NCI-H1694 treated with DMSO at 0.1 percent for 48 hours (cell line): Measurements from ENCODE around the gene SYCN.
"Not testable (repeated sequence)": the region's sequence is repeated elsewhere in the genome, so short reads cannot be mapped to it uniquely, and the experiment has no call there.

Experiments used
- DNase-seq: peaks from one replicate; lab custom pipeline; 2025; lab: John Stamatoyannopoulos, UW

SYCN gene

DNA sequence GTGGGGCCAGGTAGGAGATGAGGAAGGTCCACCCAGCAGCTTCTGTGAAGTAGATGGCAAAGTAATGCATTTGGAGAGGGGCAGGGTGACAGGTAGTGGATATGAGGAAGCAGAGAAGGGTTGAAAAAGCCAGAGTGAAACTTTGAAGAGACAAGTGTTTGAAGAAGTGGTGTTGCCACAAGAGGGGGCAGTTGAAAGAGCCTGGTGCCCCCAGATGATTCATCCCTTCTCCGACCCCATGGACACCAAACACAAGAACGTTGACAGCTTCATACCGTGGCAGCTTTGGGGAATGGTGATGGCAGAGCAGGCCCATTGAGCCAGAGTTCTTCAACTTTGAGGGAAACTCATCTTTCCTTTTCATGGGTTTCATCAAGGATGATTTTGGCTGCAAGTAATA lies 20.8 kb upstream of the SYCN start:
- no peak for DNase-seq

DNA sequence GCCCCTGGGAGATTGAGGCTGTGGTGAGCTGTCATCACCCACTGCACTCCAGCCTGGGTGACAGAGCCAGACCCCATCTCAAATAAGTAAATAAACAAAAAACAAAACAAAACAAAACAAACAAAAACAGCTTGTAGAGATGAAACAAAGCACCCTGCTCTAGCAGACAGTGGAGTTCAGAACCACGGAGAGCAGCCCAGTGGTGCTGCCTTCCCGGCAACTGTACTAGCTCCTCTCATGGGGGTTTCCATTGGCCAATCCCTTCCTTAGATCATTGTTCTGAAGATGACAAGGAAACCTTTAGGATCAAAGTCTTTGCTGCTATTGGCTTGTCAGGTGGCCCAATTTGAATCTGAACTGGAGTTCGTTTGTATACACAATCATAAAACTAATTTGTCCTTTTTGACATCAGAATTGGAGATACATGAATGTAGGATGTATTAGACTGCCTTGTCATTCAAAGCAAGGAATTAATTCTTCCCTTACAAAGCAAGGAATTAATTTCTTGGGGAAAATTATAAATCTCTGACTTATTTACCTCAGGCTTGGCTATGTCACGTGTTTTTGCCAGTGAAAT lies 19.7 kb upstream of the SYCN start:
- no peak for DNase-seq

DNA sequence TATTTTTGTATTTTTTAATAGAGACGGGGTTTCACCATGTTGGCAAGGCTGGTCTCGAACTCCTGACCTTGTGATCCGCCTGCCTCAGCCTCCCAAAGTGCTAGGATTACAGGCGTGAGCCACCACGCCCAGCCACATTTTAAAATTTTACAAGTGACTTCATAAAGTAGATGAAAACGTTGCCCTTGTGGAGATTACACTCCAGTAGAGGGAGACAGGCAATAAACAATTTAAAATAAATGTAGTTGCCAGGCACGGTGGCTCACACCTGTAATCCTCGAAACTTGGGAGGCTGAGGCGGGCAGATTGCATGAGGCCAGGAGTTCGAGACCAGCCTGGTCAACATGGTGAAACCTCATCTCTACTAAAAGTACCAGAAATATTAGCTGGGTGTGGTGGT lies 15.0 kb upstream of the SYCN start:
- DNase-seq = not testable (repeated sequence)

DNA sequence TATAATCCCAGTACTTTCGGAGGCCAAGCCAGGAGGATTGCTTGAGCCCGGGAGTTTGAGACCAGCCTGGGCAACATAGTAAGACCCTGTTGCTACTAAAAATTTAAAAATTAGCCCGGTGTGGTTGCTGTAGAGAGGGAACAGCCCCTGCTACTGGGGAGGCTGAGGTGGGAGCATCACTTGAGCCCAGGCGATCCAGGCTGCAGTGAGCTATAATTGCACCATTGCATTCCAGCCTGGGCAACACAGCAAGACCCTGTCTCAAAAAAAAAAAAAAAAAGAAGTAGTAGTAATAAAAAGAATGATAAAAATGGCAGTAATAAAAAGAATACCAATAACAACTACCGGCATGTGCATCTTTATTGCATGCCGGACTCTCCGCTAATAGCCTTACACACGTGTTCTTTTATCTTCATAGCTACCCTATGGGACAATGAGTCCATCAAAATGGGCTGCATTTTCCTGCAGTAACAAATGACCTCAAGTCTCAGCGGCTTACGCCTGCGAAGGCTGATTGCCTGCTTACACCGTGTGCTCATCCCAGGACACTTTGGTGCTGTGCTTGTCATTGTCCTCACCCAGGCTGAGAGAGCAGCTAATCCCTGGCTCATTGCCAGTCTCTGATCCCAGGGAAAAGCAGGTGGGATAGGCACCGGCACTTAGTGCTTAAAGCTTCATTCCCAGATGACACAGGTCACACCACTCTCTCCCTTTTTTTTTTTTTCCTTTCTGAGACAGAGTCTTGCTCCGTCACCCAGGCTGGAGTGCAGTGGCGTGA lies 14.4 kb upstream of the SYCN start:
- no peak for DNase-seq

DNA sequence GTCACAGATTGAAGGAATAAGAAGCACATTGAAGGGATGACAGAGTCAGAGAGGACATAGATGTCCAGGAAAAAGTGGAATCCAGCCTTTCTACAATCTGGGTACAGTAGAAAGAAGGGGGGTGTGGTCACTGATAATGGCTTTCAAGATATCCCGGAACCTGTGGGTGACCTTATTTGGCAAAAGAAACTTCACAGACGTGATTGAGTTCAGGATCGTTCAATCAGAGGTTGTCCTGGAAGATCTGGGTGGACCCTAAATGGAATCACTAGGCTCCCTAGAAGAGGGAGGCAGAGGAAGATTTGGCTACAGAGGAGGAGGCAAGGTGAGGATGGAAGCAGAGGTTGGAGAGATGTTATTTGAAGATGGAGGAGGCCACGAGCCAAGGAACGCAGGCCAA lies 13.0 kb upstream of the SYCN start:
- no peak for DNase-seq

DNA sequence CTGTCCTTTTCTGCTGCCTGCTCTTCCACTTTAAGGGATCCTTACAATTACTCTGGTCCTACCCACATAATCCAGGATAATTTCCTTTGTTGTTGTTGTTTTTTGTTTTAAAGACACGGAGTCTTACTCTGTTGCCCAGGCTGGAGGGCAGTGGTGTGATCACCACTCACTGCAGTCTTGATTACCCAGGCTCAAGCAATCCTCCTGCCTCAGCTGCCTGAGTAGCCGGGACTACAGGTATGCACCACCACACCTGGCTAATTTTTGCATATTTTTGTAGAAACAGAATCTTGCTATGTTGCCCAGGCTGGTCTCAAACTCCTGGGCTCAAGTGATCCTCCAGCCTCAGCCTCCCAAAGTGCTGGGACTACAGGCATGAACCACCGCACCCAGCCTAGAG lies 11.3 kb upstream of the SYCN start:
- not testable (repeated sequence) for DNase-seq

DNA sequence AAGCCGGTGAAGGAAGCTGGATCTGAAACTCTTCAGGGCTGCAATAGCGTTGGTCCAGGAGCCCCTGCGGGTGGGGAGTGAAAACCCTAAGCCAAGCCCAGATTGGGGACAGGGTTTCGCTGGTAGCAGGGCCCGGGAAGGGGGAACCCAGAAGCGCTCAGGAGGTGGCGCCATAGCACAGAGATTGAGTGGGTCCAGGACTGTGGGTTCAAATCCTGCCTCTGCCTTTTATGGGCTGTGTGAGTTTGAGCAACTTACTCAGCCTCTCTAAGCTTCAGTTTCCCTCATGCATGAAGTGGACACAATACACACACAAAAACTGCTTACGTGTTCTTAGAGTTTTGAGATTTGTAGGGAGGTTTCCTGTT lies 8.3 kb upstream of the SYCN start:
- DNase-seq = peak; percentile 3

DNA sequence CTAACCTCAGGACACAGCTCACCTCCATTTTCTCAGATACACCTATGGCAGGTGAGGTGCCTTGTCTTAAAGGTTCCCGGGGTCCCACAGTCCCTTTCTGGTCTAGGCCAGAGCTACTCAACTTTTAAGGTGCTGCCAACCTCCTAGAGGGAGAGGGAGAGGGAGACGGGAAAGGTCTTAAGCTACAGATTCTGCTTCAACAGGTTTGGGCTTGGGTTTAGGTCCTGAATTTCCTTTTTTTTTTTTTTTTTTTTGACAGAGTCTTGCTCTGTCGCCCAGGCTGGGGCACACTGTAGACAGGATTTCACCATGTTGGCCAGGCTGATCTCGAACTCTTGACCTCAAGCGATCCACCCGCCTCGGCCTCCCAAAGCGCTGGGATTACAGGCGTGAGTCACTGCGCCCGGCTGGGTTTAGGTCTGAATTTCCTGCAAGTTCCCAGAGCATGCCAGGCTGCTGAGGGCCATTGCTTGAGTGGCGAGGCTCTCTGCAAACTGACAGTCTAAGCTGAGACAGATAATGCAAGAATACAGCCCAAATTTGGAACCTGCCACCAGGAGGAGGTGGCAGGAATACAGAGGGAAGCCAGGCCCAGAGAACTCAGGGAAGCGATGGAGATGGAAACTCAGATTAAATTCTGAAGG lies 7.8 kb upstream of the SYCN start:
- no peak for DNase-seq

DNA sequence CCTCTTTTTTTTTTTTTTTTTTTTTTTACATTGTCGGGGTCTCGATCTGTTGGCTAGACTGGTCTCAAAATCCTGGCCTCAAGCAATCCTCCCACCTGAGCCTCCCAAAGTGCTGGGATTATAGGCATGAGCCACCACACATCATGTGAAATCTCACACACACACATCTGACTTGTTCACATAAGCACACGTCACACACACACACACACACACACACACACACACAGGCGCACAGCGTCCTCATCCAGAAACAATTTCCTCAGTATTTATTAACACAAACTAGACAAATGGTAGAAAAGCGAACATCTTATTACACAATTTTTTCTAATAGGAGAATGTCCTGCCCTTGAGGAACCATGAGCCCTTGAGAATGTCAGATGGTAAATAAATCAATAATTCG lies 5.1 kb upstream of the SYCN start:
- DNase-seq = no peak

DNA sequence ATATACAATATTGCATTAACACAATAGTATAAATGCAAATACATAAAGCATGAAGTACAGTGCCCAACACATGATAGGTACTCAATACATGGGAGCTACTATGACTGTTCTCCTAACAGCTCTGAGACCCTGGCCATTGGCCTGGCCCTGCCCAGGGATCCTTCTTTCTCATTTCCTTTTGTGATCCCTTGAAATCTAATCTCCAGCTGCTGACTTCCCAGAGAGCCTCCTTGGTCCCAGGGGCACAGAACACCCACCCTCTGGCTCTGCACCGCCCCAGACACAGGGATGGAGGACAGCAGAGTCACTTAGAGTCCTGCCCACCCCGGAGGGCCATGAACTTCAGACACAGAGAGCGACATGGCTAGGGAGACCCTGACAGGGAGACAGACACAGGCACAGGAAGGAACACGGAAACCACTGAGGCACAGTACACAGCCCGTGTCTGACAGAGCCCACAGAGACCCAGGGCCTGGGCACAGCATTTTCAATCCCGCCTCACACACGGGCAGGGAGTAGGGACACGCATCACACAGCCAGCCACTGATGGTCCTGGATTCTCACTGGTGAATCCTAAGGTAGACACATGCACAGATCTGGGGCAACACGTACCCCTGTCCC lies 4.2 kb upstream of the SYCN start:
- no peak for DNase-seq

DNA sequence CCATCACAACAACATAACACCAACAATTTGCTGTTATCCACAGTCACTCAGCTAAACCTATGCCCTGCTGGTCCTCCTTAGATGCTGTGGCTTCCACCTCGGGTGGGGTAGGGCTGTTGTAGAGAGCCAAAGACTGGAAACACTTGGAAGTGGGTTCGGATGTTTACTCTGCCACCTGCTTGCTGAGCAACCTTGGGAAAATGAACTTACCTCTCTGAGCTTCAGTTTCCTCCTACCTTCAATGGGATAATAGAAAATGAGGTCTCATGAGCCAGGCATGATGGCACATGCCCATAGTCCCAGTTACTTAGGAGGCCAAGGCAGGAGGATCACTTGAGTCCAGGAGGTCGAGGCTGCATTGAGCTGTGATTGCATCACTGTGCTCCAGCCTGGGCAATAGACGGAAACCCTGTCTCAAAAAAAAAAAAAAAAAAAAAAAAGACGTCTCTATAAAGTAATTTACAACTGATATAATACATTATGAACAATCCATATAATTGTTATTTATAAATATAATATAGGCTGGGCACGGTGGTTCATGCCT lies 3.3 kb upstream of the SYCN start:
- no peak for DNase-seq

DNA sequence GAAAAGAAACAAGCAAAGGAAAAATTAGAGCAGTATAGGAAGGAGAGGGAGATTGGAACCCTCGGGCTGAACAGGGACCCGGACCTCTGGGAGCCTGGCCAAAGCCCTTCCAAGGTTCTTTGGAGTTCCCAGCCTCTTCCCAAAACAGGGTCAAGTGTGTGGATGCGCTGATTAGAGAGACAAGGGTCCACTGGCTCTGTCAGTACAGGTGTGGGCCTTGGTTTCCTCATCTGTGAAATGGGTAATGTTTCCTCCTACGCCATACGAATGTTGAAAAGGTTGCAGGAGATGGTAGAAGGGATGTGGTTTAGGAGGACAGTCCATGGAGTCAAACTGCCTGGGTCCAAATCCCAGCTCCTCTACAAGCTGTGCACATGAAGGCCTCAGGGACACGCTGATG lies 2.1 kb upstream of the SYCN start:
- no peak for DNase-seq

DNA sequence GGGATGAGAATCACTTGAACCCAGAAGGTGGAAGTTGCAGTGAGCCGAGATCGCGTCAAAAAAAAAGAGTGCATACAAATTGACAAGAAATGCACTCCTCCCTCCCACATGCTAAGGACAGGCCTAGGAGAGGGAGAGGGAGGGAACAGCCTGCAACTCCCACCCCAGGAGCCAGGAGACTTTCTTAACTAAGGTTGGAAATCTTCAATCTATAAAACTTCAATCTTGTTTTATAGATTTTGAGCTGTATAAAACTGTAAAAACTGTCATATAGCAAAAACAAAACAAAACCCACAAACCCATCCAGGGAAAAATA lies 1.3 kb upstream of the SYCN start:
- DNase-seq = no peak

DNA sequence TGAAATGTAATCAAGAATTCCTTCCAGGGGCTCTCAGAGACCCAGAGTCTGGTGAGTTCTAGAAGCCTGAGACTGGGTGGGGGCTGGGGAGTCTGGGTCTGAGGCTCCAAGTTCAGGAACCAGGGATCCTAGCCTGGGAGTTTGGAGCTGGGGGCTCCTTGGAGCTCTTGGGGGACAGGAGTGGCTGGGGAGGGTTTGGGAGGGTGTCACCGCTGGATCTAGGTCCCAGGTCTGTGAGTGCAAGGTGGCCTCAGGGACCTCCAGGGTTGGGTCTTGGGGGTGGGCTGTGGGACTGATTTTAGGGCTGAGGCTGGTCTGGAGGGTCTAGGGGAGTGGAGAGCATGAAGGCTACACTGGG lies 1.1 kb downstream of the SYCN start:
- DNase-seq = no peak

DNA sequence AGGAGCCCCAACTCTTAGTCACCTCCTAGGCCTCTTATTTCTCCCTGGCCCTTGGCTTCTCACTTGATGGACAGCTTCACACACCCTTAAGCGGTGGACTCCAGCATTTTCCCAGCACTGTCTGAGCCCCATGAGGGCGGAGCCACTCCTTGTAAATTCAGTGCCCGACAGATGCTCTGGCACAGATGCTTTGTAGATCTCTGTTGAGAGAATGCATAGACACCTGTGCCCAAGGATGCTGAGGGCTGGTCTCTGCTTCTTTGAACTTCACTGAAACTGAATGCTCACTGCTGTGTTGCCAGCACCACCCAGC lies 3.3 kb downstream of the SYCN start:
- peak; percentile 46 for DNase-seq

DNA sequence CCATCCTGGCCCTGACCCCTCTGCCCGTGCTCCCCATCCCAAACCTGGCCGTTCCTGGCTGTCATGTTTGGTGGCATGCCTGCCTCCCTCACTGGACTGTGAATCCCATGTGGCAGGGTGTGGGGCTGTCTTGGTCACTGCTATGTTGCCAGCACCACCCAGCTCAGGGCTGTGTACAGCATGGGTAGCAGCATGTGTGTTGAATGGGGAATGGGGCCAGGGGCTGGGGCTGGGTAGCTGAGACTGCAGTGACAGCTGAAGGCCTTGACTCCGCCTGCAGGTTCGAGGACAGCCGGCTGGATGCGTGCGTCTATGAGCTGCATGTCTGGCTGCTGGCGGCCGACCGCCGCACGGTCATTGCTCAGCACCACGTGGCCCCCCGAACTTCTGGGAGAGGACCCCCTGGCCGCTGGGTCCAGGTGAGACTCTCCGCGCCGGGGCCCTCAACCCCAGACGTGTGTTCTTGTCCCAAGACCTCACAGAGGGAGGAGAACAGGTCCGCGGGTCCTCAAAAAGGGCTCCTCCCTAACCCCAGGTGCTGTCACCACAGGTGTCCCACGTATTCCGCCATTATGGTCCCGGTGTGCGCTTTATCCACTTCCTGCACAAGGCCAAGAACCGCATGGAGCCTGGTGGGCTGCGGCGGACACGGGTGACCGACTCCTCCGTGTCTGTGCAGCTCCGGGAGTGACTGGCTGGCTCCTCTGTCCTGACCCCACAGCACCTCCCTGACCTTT lies 3.8 kb downstream of the SYCN start:
- DNase-seq = no peak

DNA sequence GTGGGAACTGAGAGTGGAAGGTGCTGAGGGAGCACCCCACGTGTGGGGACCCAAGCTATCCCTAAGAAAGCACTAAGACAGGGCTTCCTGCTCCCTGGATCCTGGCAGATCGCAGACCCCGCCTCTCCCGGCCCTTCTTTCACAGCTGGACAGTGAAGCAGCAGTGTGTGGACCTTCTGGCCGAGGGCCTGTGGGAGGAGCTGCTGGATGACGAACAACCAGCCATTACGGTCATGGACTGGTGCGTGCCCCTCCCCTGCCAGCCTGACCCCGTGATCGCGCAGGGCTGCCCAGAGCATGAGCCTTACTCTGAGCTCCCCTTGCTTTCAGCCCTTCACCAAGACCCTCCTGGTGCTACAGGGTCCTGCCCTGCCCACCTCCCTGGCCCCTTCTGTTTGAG lies 5.0 kb downstream of the SYCN start:
- no peak for DNase-seq

DNA sequence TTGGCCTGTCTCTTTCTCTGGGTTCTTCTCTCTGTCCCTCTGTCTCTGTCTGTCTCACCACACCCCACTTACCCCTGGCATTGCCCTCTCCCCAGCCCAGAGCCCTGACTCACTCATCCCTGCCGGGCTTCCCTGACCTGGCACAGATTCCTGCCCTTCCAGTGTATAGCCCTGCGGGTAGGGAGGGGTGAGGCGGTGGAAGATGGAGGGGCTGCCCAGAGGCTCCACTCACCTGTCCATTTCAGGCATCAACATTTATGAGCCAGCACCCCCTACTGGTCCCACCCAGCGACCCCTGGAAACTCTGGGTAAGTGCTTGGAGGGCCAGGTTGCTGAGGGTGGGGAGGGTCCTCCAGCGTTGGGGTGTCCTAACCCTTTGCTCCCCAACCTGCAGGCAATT lies 6.3 kb downstream of the SYCN start:
- no peak for DNase-seq

DNA sequence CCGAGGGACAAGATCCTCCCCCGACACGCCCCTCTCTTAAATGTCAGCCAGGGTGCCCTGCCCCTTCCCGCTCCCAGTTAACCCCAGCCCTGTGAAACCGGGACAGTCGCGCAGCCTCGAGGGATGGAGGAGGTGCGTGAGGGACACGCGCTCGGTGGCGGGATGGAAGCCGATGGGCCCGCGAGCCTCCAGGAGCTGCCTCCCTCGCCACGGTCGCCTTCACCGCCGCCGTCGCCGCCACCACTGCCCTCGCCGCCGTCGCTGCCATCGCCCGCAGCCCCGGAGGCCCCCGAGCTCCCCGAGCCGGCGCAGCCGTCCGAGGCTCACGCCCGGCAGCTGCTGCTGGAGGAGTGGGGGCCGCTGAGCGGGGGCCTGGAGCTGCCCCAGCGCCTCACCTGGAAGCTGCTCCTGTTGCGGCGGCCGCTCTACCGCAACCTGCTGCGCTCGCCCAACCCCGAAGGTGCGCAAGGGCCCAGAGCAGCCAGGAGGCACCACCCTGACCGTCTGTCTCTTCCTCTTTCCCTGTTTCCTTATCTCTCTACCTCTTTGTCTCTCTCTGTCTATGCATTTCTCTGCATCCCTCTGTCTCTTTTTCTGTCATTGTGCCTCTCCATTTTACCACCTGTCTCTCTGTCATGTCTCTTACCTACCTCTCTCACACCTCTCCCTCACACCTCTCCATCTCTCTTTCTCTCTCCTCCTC lies 7.1 kb downstream of the SYCN start, which contains the start of gene NCCRP1:
Gene NCCRP1, plus strand, starts transcription at position 105 of the 703 bp plus-strand sequence. Its CDS starts 19 bp downstream, at position 124.
- no peak for DNase-seq

DNA sequence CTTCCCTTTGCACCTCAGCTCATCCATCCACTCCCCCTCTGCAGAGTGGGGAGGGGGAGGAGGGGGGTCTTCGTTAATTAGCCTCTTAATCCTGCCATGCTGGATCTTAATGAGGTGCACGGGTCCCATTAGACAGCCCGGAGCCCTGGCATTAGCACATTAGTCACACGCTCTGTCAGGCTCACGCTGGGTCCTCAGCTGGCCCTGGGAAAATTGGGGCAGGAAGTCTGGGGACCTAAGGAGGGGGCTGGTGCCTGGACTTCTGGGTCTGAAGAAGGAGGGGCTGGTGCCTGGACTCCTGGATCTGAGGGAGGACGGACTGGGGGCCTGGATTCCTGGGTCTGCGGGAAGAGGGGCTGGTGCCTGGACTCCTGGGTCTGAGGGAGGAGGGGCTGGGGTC lies 7.7 kb downstream of the SYCN start:
- DNase-seq = no peak

DNA sequence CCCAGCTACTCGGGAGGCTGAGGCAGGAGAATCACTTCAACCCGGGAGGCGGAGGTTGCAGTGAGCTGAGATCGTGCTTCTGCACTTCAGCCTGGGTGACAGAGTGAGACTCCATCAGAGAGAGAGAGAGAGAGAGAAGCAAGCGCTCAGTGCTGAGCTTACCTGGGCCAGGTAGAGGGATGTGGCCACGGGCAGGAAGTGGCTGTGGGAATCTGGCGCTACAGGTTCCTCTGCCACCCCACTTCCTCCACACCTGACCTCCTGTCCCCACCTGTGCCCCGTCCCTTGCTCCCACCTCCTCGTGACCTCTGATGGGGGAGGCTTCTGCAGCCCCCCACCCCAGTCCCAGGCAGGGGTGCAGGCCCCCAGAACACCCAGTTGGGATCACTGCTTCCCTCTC lies 8.3 kb downstream of the SYCN start:
- DNase-seq = no peak
